Lower leg skin (tissue), 3 donors: ENCODE results near the gene AHR.

ENCODE experiments used
- POLR2A ChIP-seq, 2 donors: fragments of 450-650 bp; IDR thresholded peaks; one replicate each; pipeline ENCODE4 v1.6.1; 2016 to 2017; ENCODE audit warnings: antibody characterized with exemption in 2 of 2, mild to moderate bottlenecking in 1 of 2, moderate library complexity in 1 of 2
- TF ChIP-seq, protein P1 (sequence below), 3 donors: fragments of 450-650 bp; IDR thresholded peaks; one replicate each; pipeline ENCODE4 v1.5.1; 2016; ENCODE audit warnings: antibody characterized with exemption in 3 of 3, mild to moderate bottlenecking in 3 of 3, moderate library complexity in 2 of 3

GRCh38 chr7:17311194-17311593 lies 12.7 kb downstream of the AHR start:
- TF ChIP-seq POLR2A (IDR thresholded peaks at IDR 0.05) = no peak
- TF ChIP-seq, protein P1, sequence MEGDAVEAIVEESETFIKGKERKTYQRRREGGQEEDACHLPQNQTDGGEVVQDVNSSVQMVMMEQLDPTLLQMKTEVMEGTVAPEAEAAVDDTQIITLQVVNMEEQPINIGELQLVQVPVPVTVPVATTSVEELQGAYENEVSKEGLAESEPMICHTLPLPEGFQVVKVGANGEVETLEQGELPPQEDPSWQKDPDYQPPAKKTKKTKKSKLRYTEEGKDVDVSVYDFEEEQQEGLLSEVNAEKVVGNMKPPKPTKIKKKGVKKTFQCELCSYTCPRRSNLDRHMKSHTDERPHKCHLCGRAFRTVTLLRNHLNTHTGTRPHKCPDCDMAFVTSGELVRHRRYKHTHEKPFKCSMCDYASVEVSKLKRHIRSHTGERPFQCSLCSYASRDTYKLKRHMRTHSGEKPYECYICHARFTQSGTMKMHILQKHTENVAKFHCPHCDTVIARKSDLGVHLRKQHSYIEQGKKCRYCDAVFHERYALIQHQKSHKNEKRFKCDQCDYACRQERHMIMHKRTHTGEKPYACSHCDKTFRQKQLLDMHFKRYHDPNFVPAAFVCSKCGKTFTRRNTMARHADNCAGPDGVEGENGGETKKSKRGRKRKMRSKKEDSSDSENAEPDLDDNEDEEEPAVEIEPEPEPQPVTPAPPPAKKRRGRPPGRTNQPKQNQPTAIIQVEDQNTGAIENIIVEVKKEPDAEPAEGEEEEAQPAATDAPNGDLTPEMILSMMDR (IDR thresholded peaks at IDR 0.05) = no peak
